HG03097 (cell line): ENCODE measurements around the gene CAMK2B.

Experiments used
- ATAC-seq: cut with Tn5 transposase; IDR thresholded peaks from one replicate; pipeline ENCODE4 v1.9.1; 2021; ENCODE audit not compliant: unreplicated experiment, low FRiP score

CAMK2B gene

GRCh38 chr7:44277391-44277790, 48.0 kb downstream of the CAMK2B start:
- no peak for ATAC-seq

GRCh38 chr7:44276571-44277221, 48.7 kb downstream of the CAMK2B start:
- ATAC-seq = no peak

- no peak for ATAC-seq
These were observed 49.3 kb downstream of the CAMK2B start for GRCh38 chr7:44275957-44276570.

- no peak for ATAC-seq
These were observed 50.2 kb downstream of the CAMK2B start for GRCh38 chr7:44275146-44275545.

DNA sequence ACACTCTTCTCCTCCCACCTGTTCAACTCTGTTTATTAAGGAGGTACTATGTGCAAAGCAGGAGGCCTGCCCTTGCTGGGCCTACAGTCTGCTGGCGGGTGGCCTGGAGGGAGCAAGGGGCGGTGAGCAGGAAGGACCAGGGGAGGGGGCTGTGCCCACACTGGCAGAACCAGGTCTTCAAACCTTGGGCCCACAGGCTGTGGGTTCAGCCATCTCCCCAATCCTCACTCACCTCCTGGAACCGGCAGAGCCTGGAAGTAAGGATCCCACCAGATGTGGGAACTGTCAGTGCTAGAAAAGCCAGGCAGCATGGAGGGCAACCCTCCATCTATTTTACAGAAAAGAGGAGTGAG, 50.8 kb downstream of the CAMK2B start:
- ATAC-seq = no peak

- ATAC-seq = no peak
These were observed 51.4 kb downstream of the CAMK2B start for GRCh38 chr7:44273681-44274622.

GRCh38 chr7:44272981-44273380, 52.4 kb downstream of the CAMK2B start:
- no peak for ATAC-seq

GRCh38 chr7:44272456-44272855, 52.9 kb downstream of the CAMK2B start:
- no peak for ATAC-seq

- no peak for ATAC-seq
These were observed 55.4 kb downstream of the CAMK2B start for GRCh38 chr7:44269943-44270493.

GRCh38 chr7:44269417-44269816, 56.0 kb downstream of the CAMK2B start:
- no peak for ATAC-seq

DNA sequence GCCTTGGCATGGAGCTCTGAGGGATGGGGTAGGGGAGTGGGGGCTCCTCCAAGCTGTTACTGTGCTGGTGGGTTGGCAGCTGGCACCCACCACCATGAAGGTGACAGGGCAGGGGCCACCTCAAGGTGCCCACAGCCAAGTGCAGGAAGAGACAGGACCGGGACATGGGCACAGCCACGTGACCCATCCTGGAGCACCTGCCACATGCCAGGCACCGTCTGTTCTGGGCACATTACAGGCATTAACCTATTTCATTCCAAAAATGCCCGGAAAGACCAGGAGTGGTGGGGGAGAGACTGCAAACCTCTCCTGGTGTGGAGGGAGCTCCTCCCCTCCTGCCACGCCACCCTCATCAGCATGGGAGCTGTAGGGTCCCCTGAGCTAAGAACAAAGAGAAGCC, 56.7 kb downstream of the CAMK2B start:
- no peak for ATAC-seq

GRCh38 chr7:44267719-44268421, 57.5 kb downstream of the CAMK2B start:
- no peak for ATAC-seq

DNA sequence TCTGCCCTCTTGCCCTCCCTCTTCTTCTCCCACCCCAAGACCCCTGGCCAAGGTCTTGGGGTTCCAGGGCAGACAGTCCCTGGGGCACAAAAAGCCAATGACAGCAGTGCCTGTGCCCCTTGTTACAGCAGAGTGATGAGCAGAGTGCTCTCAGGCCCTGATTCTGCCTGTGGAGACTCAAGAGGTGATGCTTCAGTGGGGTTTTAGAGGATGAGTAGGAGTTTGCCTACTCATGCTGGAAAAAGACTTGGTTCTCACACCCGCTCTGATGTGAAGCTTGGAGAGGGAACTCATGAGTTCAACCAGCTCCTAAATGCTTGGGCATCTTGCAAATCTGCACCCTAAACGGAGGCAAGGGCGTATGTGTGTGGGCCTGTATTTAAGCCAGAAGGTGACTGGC, 58.2 kb downstream of the CAMK2B start:
- ATAC-seq = no peak

DNA sequence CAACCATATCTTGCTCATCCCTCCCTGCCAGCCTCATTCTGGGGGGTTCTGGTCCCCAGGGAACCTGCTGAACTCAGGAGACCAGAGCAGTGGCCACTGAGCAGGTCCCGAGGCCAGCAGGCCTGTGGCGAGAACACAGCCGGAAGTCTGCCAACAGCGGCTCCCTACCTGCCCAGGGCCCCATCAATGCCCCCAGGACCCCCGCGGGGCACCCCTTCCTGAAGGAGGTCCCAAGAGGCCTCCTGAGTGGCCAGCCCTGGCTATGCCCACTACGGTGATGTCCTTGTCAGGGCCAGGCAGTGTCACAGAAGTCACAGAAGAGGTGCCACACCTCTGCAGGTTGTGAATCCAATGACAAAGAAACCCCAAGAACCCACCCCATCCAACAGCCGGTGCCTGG, 58.9 kb downstream of the CAMK2B start:
- ATAC-seq = no peak

DNA sequence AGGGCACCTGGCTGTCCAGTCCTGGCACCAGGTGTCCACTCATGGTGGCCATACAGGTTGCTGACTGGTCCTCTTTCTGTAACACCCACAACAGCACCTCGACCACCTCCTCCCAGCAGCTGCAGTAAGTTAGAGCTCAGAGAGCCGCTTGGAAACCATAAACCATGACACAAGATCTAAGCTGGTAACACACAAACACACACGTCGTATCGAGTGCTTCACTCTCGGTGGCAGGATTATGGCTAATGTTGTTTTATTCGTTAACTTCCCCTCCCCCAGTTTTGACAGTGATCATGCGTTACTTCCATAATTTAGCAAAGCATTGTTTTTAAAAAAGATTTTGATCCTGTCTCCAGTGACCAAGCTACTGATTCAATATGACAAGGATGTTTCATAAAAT, 59.7 kb downstream of the CAMK2B start:
- no peak for ATAC-seq

DNA sequence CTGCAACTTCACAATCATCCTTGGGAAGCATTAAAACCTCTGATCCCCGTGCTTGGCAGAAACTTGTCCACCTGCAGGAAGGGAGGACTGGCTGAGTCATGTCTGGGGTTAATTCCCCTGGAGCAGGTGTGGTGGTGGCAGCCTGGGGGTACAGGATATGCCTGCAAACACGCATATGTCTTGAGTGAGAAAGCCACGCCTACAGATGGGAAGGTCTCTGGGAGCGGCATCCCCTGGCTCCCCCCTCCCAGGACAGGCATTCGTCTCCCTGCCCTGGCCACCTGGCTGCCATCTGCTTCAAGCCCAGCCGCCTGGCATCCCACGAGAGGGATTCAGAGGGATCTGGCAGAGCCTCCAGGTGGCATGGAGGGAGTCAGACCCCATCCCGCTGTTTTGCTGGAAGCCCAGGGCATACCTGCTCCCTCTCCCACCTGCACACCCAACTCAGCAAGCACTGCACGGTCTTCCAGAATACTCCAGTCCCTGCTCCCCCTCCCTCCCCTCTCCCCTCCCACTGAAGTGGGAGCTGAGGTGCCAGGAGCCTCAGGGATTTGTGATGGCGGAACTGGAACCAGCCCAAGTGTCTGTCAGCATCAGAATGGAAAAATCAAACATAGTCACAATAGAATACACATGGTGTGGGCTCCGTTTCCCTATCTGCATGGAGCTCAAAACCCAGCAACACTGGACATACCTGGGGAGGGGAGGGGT, 61.0 kb downstream of the CAMK2B start:
- ATAC-seq = no peak

- ATAC-seq = no peak
These were observed 61.9 kb downstream of the CAMK2B start for GRCh38 chr7:44263326-44264082.

DNA sequence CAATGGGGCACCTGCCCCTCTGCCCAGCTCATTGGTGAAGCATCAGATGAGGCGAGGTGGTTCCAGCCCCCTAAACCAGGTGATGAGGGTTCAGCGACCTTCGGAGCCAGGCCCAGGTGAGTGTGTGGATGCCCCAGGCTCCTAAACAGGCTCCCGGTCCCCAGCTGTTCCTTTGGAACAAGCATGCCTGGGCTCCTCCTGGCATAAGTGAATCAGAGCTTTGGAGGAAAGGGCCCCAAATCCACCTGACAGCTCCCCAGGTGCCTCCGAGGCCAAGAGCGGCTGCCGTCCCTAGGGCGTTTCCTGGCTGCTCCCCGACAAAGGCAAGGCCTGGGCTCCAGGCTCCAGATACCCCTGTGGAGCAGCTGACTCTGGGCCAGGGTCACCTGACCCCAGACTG, 63.4 kb downstream of the CAMK2B start:
- no peak for ATAC-seq

DNA sequence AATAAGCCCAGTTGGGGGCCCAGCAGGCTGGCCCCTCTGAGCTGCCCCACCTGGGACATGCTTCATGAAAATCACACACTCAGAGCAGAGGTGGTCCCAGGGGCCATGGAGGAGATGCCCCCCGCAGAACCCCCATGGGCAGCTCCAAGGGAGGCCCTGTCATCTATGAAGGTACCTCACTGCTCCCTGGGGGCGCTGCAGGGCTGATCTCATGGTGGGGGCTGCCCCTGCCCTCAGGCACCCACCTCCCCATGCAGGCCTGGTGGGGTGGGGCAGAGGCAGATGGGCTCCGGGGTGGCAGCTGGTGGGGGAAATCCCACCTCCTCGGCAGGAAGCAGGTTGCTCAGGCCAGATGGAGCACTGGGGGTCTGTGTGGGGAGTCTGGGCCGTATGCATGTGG, 64.2 kb downstream of the CAMK2B start:
- no peak for ATAC-seq
